GM15510 (cell line): ENCODE results near the gene ST3GAL3.

Experiments used
- POLR2A ChIP-seq: IDR thresholded peaks from 3 replicates; pipeline ENCODE4 v1.6.1; 2011; ENCODE audit warnings: borderline replicate concordance; ENCODE audit not compliant: insufficient read length; ENCODE audit errors: extremely low read depth

Gene ST3GAL3

GRCh38 chr1:43971336-43971980 is 264.1 kb downstream of the ST3GAL3 start:
- TF ChIP-seq POLR2A = no peak

- TF ChIP-seq POLR2A = no peak
Measured at GRCh38 chr1:43973981-43974442, 266.7 kb downstream of the ST3GAL3 start.

GRCh38 chr1:43974443-43975248 is 267.3 kb downstream of the ST3GAL3 start, which contains the start of gene ATP6V0B:
Gene ATP6V0B (plus strand): TSS chr1:43974960. CDS start chr1:43975041, 81 bp downstream.
- TF ChIP-seq POLR2A = peak; percentile 87

GRCh38 chr1:43975249-43975961 is 268.1 kb downstream of the ST3GAL3 start:
- no peak for TF ChIP-seq POLR2A

DNA sequence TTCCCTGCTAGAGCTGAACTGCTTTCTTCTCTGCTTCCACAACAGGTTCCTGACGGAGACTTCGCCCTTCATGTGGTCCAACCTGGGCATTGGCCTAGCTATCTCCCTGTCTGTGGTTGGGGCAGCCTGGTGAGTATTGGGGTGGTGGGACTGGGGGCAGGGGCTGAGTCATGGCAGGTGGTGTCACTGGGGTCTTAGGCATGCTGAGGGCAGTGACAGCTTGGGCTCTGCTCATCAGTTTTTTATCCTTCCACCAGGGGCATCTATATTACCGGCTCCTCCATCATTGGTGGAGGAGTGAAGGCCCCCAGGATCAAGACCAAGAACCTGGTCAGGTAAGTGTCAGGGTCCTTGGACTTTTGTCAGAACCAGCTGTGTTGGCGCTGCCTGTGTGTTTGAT is 268.7 kb downstream of the ST3GAL3 start:
- TF ChIP-seq POLR2A = no peak

GRCh38 chr1:43976890-43977289 is 269.6 kb downstream of the ST3GAL3 start:
- TF ChIP-seq POLR2A = no peak

- TF ChIP-seq POLR2A = no peak
Measured at GRCh38 chr1:43977376-43978263, 270.3 kb downstream of the ST3GAL3 start.

- TF ChIP-seq POLR2A = no peak
Measured at GRCh38 chr1:43978264-43978550, 270.9 kb downstream of the ST3GAL3 start.

DNA sequence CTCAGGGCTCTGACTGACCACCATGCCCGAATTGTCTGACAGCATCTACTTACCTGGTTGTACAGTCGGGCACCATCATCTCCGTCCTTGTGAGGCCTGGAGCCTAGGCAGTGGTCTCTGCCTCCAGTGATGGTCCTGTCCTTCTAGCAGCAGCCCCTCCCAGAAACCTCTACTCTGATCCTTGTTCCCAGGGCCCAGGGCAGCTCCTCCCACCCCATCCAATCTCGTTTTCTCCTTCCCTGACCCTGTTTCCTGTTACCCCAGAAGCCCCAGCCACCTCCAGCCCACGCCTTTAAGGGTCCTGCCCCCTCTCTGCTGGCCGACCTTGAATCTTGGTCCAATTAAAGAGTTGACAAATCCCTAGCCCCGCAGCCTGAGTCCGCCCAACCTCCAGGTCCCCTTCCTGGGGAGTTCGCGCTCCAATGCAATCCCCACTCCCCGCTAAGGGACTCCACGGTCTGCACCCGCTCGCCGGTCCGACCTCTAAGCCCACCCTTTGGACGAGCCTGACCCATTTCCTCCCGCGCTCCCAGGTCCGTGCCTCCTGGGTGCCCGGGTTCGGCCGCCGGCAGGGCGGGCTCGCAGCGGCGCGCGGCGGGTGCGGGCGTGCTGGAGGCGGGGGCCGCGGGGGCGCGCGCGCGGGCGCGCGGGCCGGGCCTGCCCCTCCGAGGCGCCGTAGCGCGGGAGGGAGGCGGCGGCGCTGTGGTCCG is 271.4 kb downstream of the ST3GAL3 start, which contains the start of gene B4GALT2:
Gene B4GALT2 (plus strand): TSS at position 660 of the 710 bp plus-strand sequence. CDS start 1,951 bp downstream, outside the sequence.
- TF ChIP-seq POLR2A = peak; percentile 17

DNA sequence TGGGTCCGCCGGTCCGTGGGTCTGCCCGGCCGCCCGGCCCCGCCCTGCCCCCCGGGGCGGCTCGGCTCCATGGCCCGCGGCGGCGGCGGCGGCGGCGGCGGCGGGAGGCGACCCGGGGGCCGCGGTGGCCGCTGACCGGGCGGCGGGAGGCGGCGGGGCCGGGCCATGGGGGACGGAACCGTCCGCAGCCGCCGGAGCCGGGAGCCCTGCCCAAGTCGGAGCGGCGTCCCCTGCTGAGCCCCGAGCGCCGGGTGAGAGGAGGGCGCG is 271.9 kb downstream of the ST3GAL3 start:
- no peak for TF ChIP-seq POLR2A

- TF ChIP-seq POLR2A = peak; percentile 13
Measured at GRCh38 chr1:43979528-43980254, 272.4 kb downstream of the ST3GAL3 start.

DNA sequence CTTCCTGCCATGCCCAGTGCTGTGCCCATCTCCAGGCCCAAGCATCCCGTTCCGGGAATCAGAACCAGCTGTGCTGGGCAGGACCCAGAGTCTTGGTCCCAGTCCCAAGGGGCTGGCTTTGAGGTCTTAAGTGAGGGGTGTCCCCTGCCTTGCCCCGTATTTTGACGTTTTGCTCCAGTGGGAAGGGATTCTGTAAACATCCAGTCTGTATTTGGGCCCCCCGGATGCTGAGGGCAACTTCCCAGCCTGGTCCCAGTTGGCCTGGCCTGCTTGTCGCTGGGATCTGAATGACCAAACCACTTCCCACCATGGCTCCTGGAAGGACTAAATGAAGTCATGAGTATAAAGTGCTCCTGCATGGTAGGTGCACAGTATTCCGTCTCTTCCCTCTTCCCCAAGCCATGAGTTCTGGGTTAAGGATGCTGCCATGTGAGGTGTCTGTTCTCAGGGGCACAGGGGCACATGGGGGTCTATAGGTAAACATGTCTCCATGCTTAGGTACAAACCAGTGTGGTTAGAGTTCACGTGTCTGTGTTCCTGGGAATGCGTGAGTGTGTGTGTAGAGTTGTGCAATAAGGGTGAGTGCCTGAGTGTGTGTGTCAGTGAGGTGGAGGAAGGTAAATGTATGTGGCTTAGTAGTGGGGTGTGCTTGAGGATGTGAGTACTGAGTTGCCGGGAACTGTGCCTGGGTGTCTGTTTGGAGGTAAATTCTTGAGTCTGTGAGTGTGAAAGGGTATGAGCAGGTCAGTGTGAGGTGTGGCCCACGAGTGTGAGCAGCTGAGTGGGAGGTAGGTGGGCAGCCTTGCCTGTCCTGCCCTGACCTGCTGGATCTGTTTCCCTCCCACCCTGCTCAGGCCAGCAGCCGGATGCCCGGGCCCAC is 273.2 kb downstream of the ST3GAL3 start:
- TF ChIP-seq POLR2A = no peak
